Measurements from ENCODE around the gene FCN1.
"Not testable (repeated sequence)": the region's sequence is repeated elsewhere in the genome, so short reads cannot be mapped to it uniquely, and the experiment has no call there.

FCN1 gene

GRCh38 chr9:134871697-134872340 lies 45.9 kb downstream of the FCN1 start:
- no peak for DNase-seq (ENCODE audit: low read depth)

- DNase-seq (ENCODE audit: low read depth) = no peak
These were observed 46.7 kb downstream of the FCN1 start for GRCh38 chr9:134870746-134871662.

DNA sequence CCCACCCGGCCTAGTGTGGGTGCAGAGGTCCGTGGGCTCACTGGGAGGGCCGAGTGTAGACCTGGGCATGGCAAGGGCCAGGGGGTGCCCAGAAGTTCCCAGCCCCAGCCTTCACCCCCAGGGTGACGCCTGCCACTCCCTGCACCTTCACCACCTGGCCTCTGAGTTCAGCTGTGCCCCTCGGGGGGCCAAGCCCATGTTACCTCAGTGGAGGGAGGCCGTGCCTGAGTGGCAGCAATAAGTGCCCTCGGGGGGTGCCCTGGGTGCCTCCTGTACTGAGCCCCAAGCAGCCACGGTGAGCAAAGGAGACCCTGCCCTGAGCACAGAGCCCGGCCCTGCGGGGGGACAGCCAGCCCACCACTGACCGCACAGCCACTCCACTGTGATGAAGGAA lies 47.4 kb downstream of the FCN1 start:
- no peak for DNase-seq (ENCODE audit: low read depth)

- DNase-seq (ENCODE audit: low read depth) = no peak
These were observed 48.0 kb downstream of the FCN1 start for GRCh38 chr9:134869554-134870300.

DNA sequence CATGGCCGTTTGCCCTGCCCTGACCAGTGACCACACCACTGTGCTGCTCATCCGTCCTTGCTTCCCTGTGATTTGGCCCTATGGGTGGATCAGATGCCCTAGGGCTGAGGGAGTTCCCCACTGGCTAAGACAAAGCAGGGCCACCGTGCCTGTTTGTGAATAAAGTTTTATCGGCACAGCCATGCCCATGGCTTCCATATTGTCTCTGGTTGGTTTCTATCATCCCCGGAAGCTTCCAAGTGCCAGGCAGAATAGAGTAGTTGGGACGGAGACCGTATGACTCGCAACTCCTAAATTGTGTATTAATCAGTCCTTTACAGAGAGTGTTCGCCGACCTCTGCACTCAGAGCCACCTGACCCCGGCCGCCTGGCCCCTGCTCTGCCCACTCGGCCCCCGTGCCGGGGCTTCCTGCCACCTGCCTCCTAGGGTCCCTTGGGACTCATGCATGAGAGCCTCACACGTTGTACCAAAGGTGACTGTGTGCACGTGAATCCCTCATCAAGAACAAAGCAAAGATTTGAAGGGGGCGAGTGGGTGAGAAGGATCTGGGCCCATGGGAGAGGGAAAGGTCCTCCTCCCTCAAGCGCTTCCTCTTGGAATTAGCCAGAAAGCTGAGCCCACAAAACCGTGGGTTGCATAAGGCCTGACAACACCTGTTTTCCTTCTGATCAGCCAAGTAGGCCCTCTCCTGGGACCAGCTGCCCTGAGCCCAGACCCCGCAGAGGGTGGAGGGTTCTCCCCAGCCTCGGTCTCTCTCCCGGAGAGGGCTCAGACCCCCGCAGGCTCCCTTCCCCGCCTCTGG lies 48.8 kb downstream of the FCN1 start:
- DNase-seq (ENCODE audit: low read depth) = no peak

GRCh38 chr9:134867917-134868750 lies 49.6 kb downstream of the FCN1 start:
- DNase-seq (ENCODE audit: low read depth) = no peak

GRCh38 chr9:134864821-134865190 lies 52.9 kb downstream of the FCN1 start:
- DNase-seq (ENCODE audit: low read depth) = no peak

GRCh38 chr9:134863941-134864820 lies 53.5 kb downstream of the FCN1 start:
- DNase-seq (ENCODE audit: low read depth) = no peak

- DNase-seq (ENCODE audit: low read depth) = no peak
These were observed 54.3 kb downstream of the FCN1 start for GRCh38 chr9:134863306-134863902.

GRCh38 chr9:134861595-134862334 lies 55.9 kb downstream of the FCN1 start:
- DNase-seq (ENCODE audit: low read depth) = no peak

DNA sequence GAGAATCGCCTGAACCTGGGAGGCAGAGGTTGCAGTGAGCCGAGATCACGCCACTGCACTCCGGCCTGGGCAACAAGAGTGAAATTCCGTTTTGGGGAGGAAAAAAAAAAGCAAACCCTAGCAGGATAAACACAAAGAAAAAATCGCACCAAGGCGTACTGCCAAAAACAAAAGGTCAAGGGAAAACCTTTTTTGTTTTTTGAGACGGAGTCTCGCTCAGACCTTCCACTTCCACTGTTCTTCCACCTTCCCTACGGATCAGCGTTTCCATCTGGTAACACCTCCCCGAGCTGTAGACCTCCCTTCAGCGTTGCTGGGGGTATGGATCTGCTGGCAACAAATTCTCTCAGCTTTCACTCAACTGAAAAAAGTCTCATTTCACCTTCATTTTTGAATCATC lies 57.2 kb downstream of the FCN1 start:
- DNase-seq (ENCODE audit: low read depth) = no peak

- no peak for DNase-seq (ENCODE audit: low read depth)
These were observed 59.5 kb downstream of the FCN1 start for GRCh38 chr9:134858051-134858841.

- not testable (repeated sequence) for DNase-seq (ENCODE audit: low read depth)
These were observed 60.3 kb downstream of the FCN1 start for GRCh38 chr9:134857451-134857850.

- DNase-seq (ENCODE audit: low read depth) = no peak
These were observed 61.8 kb downstream of the FCN1 start for GRCh38 chr9:134855900-134856377.
